Endothelial cell of umbilical vein (primary cell): ENCODE results near the gene RASAL1.

Experiments used
- CTCF ChIP-seq, 2 donors: IDR thresholded peaks; 1 replicate in 1 of 2; 2 replicates in 1 of 2; pipeline ENCODE4 v1.5.1; 2011; ENCODE audit warnings: low read length in 2 of 2, mild to moderate bottlenecking in 2 of 2, moderate library complexity in 2 of 2, control low read depth in 1 of 2, inconsistent platforms in 1 of 2, low read depth in 1 of 2; ENCODE audit not compliant: insufficient read depth in 1 of 2; ENCODE audit errors: extremely low read depth in 1 of 2
- EZH2 ChIP-seq: IDR thresholded peaks from 2 replicates; pipeline ENCODE4 v1.6.1; 2012; ENCODE audit warnings: borderline replicate concordance, low read depth, mild to moderate bottlenecking, moderate library complexity, low read length, inconsistent platforms; ENCODE audit not compliant: severe bottlenecking
- GATA2 ChIP-seq: IDR thresholded peaks from 2 replicates; pipeline ENCODE4 v1.7.0; 2011; ENCODE audit warnings: low read depth, mild to moderate bottlenecking, moderate library complexity, mixed read lengths, low read length; ENCODE audit not compliant: insufficient read length, insufficient read depth
- JUN ChIP-seq: IDR thresholded peaks from 2 replicates; pipeline ENCODE4 v1.6.1; 2011; ENCODE audit warnings: borderline replicate concordance, low read depth; ENCODE audit not compliant: insufficient read length, insufficient read depth
- MAX ChIP-seq: IDR thresholded peaks from 2 replicates; pipeline ENCODE4 v1.6.1; 2011; ENCODE audit not compliant: insufficient read depth, insufficient read length
- POLR2A ChIP-seq: IDR thresholded peaks from 2 replicates; pipeline ENCODE4 v1.6.1; 2012; ENCODE audit warnings: low read depth, mild to moderate bottlenecking, control low read depth, low read length
- POLR2AphosphoS5 ChIP-seq: IDR thresholded peaks from 2 replicates; pipeline ENCODE4 v1.6.1; 2012; ENCODE audit warnings: low read depth, mild to moderate bottlenecking, control low read depth, low read length, moderate library complexity; ENCODE audit not compliant: insufficient read depth

GRCh38 chr12:113088037-113088436 is 47.5 kb downstream of the RASAL1 start:
- TF ChIP-seq GATA2 (no peak), CTCF (IDR thresholded peaks at IDR 0.05; ENCODE audit: extremely low read depth in 1 of 2, insufficient read depth in 1 of 2, low read depth in 1 of 2, low read length in 2 of 2) (no peak), POLR2AphosphoS5 (no peak), POLR2A (no peak), EZH2 (no peak), MAX (no peak), JUN (no peak)
